Breast epithelium (tissue), 3 donors: ENCODE measurements around the gene LSM2.

ENCODE experiments used
- CTCF ChIP-seq, 3 donors: fragments of 450-650 bp; IDR thresholded peaks; one replicate each; pipeline ENCODE4 v1.5.1; 2016 to 2017; ENCODE audit warnings: antibody characterized with exemption in 3 of 3, mild to moderate bottlenecking in 3 of 3, moderate library complexity in 3 of 3
- POLR2A ChIP-seq: fragments of 450-650 bp; IDR thresholded peaks from one replicate; pipeline ENCODE4 v1.6.1; 2016; ENCODE audit warnings: antibody characterized with exemption, mild to moderate bottlenecking, moderate library complexity

- TF ChIP-seq POLR2A (no peak), CTCF (IDR thresholded peaks at IDR 0.05) (no peak)
Measured at GRCh38 chr6:31778999-31779885, 27.5 kb downstream of the LSM2 start.
